HG02884 (cell line): Measurements from ENCODE around the gene COLEC12.

Experiments
- ATAC-seq: cut with Tn5 transposase; IDR thresholded peaks from one replicate; pipeline ENCODE4 v1.9.1; 2021; ENCODE audit warnings: mild to moderate bottlenecking, moderate library complexity; ENCODE audit not compliant: unreplicated experiment

Gene COLEC12

DNA sequence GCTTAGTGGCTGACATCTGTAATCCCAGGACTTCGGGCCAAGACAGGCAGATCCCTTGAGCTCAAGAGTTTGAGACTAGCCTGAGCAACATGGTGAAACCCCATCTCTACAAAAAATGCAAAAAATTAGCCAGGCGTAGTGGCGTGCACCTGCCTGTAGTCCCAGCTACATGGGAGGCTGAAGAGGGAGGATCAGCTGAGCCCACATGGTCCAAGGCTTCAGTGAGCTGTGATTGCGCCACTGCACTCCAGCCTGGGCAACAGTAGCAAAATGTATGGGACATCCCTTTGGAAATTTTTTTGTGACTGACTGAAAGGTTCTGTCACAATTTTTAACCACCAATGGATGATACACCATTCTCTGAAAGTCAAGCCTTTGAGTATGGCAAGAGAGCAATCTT lies 6.3 kb upstream of the COLEC12 start:
- ATAC-seq: no peak

DNA sequence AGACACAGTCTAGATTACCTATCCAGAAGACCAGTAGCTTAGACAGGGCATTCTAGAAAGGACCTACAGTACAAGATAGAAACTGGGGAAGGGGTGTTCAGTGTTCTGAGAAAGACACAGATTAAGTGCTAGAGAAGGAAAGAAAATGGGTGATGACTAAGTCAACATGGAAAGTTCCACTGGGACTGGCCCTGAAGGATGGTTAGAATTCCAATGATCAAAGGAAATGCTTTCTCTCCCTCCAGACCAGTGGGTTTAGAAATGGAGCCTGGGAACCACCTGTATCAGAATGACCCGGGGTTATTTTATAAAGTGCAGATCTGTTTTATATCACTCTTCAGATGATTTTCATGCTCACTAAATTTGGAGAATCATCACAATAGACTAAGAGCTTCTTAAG lies 5.8 kb upstream of the COLEC12 start:
- ATAC-seq: no peak

DNA sequence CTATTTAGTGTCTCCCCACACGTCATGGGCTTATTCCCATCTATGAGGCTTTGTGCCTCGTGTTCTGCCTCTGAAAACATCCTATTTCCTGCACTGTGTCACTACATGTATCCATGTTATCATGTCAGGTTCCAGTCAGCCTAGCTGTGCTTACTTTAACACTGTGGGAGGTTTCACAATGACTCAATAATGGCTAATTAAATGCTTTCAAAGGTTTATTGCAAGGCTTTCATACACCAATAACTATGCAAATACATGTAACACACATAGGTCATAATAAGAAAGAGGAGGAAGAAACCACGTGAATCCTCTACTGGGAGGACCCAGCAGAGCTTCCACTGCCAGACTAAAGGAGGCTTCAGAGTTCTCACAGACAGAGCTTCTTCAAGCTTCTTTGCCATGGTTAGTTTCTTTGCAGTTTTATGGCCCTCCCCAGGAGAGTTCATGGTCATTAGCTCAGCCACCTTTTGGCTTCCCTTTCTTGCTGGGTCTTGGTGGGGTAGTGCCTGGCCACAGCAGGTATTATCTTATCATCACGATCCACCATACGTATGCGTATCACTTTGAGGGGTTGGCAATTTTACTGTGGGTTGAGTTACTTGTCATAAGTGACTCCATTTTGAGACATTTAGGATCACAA lies 5.1 kb upstream of the COLEC12 start:
- peak; percentile 92 for ATAC-seq

DNA sequence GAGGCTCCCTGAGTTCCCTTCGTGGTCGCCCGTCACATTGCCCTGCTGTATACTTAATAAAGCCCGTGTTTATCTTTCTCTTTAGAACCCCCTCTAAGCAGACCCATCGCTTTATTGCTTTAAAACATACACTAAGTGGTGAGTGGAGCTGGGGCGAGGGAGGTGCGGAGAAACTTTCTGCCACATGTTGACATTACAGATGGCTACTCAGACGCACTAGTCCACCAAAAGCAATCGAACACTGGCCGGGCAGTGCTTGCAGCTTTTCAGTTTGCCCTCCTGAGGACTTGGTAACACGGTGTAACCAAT lies 859 bp upstream of the COLEC12 start:
- ATAC-seq: no peak

DNA sequence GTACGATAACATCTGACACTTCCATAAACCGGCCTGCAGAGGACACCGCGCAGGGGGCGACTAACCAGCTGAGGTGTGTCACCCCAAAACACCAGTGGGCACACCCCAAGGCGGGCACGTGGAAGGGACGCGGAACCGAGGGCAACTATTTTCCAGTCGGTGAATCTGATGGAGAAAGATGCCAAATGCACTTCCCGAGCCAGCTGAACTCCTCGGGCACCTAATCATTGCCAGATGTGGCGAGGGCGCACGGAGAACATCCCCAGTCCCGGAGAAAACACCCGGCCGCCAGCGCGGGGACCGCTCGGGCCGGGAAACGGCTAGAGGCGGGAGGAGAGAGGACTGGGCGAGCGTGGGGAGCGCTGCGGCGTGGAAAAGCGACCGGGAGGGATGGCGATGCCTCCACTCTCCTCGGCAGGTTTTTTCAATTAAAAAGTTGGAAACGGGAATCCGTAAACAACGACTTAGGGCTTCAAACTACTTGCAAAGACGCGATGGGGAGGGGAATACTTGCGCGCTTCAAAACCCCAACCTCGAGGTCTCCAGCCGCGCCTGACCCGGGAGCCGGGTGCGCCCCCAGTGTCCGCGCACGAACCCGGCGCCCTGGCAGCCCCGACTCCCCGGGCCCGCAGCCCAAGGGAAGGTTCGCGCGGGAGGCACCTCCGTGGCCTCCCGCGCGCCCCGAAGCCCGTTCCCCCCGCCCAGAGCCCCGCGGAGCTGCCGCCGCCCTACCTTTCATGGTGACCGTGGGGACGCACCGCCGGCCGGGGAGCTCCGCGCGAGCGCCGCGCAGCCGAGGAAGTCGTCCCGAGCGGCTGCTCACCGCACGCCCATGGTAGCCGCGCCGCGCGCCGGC lies 497 bp downstream of the COLEC12 start:
- no peak for ATAC-seq

DNA sequence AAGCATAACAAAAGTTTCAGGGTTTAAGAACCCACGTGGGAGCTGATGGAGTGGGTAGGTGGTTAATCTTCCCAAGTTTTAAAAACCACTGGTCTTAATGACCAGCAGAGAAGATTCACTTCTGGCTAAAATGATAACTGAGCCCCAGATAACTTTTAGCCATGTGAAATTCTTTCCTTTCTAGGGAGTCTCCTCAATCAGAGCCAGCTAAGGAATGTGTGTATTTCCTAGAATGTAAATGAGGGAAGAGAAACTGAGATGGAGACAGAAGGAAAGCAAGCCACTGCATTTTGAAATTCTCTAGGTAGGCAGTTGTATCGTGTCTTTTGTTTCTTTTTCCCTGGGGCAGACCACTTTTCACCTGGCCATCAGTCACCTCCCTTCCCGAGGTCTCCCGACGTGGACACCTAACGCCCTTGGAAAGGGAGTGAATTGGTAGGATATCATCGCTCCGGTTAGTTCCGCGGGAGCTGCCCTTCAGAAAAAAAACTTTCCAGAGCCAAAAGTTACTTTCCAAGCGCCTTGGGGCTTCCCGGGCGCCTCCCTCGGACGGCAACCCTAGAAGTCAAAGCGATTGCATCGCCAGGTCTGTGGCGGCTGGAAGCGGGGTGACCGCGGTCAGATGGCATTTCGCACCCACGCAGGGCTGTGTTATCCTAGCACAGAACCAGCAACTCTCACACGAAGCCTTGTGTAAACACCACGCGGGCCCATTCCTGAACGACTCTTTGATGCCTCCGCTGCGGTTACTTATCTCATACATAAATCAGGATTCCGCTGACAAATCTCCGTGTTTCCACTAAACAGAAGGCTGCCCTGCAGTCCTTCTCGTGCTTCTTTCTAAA lies 1.3 kb downstream of the COLEC12 start:
- no peak for ATAC-seq

DNA sequence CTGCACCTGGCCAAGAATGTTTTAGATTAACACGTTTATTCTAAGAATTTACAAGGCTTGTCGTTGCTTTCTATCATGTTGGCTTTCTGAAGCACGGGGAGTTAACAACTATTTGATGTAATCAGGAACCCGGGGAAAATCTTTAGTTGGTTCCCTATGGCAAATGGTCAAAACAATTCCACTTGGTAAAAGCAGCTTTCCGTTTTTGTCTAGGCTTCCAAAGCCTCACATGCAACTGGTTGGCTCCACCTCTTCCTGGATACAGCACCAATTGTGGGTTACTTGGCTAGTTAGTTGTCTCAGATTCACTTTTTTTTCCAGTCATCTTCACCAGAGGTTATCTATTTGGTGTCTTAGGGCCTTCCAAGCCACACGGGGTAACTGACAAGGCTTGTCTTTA lies 2.8 kb downstream of the COLEC12 start:
- ATAC-seq: no peak

DNA sequence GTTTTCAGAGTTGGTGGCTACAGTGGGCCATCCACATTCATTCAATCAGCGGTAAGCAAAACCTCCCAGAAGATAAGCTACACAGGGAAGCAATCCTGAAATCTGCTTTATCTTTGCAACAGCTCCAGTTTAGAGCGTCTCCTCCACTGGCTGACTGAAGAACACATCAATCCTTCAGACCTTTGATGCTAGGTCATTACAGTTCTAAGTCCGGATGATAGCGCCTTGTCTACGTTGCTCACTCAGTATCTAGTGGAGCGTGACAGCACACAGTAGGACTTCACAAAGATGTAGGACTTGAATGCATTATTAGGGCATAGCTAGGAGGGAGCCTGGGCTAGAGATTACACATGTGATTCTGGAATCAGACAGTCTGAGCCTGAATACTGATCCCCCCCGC lies 5.0 kb downstream of the COLEC12 start:
- no peak for ATAC-seq

DNA sequence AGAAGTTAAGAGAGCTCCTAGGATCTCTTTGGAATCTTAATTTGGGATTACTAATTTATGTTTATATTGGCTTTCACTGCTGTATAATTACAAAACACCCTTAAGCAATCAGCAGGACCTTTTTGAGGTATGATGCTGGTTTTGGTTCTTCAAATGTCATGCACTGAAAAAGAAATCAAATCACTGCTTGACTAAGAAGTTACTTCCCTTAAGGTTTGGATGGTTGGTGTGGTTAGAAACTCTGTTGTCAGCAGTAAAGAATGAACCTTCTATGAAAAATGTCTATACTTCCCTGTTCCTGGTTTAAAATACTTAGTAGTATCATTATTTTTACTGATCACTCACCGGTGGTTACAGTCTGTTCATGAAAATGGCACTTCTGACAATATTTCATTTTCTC lies 5.5 kb downstream of the COLEC12 start:
- no peak for ATAC-seq

DNA sequence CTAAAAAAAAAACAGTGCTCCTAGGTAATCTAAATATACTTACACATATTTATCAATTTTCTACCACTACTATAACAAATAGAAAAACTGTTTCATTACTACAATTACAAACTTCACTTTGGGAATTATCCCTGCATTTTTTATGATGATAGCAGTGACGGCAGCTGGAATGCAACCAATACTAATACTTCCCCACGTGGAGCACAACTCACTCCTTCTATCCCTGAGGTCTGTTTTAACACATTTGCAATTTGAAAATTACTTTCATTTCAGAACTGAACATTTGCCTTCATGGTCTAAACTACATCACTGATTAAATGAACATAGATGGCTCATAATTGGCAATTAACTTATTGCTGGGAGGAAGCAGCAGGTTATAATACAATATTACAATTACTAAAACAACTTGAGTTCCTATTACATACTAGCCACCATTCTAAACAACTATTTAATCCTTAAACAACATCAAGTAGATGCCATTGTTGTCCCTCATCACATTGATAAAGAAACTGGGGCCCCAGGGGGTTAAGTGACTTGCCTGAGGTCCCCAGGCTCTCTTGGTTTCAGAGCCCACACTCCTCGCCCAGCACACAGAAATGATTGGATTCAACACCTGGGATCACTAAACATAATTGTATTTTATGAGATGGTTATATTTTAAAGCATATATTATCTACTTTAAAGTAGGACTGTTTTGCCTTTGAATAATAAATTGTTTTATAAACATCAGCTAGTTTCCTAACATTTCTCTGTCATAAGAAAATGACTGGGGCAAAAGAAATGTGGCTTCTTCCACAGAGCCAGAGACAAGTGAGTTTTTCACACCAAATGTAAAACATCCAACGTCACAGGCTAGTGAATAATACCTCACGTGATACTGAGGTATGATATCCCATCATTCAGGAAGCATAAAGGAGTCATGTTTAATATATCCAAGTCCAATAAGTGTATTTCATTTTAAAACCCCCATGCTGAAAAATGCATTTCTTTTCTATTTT lies 6.2 kb downstream of the COLEC12 start:
- no peak for ATAC-seq

DNA sequence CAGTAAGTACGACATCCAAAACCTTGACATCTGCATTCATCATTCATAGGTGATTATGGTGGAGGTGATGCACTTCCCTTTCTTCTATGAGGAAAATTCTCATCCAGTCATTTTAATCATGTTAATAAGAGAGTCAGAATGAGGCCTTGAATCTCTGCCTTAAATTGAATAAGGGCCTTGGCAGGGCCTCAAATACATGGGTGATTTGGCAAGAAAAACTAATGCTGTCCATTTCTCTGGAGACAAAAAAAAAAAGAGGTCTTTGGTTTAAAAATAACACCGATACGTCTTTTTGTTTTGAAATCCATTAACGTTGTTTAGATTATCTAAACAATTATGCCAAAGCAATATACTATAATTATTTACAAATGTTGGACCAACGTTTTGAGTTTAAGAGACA lies 8.1 kb downstream of the COLEC12 start:
- no peak for ATAC-seq

DNA sequence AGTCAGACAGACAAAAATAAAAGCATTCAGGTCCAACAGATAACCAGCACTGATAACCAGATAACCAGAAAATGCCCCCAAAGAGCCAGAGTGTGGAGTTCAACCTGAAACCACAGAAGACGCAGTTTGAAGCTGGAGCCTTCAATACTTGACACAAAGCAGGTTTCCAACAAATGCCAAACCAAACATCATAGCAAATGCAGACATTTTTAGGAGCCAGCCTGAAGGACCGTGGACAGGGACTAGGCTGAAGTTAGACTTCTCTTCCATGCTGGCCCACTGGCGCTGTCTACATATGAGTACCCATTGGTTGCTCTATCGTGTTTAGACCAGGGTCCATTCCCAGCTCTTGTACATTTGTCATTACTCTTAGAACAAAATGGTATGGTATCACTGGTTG lies 9.9 kb downstream of the COLEC12 start:
- ATAC-seq: no peak

DNA sequence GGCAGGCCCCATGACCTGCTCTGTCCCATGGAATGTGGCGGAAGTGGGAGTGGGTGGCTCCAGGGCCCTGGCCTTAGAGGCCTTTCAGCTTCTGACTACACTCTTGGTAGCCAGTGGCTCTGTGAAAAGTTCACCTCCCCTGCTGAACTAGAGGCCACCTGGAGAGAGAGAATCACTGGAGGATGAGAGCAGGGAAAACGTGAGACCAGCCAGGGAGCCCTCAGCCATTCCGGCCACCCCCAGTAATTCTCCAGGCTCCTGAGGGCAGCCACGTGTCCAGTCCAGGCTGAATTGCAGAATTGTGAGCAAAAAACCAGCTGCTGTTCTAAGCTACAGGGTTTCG lies 10.5 kb downstream of the COLEC12 start:
- no peak for ATAC-seq

DNA sequence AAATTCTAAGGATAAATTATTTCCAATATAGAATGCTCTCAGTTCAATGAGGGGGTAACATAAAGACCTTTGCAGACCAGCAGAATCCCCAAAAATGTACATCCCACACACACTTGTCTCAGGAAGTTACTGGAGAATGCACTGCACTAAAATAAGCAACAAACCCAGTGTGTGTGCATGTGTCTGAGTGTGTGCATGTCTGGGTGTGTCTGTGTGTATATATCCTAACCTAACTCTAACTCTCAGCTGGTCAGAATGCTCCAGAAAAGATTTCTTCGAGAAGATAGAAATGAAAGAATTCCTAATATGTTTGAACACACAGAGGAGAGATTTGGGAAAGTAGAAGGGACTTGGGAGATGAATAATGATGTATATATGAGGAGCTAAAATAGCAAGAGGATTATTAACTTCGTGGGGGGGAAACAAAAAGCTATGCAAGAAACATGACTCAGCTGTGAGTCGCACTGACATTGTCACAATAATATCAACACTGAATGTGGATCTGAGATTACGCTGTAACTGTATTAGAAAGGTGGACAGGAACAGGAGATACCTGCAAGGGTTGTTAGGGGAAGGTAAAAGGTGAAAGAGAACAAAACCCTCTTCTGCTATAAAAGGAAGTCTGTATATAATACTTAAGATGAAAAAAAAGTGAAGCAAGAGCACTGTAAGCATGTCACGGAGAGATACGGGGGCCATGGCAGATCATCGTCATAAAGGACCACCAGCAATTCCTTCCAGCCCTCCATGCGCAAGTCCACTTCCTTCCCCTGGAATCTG lies 11.1 kb downstream of the COLEC12 start:
- no peak for ATAC-seq

DNA sequence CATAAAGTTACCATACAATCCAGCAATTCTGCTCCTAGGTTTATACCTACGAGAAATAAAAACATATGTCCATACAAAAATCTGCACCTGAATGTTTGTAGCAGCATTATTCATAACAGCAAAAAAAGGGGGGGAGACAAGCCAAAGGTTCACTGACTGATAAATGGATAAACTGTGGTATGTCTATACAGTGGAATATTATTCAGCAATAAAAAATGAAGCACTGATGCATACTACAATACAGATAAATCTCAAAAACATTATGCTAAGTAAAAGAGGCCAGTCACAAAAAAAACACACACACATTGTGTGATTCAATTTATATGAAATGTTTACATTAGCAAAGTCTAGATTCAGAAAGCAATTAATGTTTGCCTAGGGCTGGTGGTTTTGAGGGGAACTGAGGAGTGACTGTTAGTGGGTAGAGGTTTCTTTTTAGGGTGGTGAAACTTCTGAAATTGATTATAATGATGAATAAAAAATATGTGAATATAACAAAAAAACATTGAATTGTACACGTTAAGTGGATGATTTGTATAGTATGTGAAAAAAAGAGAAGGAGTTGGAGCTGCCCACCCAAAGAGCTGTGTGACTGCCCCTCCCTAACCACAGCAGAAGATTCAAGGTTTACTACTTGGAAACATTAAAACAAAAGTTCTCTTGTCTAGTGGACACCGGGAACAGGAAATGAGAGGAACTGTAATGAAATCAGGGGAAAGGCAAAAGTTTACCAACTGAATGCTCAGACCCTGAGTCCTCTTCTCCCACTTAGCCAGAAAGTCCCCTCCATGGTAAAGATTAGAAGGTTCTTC lies 13.4 kb downstream of the COLEC12 start:
- ATAC-seq: no peak

DNA sequence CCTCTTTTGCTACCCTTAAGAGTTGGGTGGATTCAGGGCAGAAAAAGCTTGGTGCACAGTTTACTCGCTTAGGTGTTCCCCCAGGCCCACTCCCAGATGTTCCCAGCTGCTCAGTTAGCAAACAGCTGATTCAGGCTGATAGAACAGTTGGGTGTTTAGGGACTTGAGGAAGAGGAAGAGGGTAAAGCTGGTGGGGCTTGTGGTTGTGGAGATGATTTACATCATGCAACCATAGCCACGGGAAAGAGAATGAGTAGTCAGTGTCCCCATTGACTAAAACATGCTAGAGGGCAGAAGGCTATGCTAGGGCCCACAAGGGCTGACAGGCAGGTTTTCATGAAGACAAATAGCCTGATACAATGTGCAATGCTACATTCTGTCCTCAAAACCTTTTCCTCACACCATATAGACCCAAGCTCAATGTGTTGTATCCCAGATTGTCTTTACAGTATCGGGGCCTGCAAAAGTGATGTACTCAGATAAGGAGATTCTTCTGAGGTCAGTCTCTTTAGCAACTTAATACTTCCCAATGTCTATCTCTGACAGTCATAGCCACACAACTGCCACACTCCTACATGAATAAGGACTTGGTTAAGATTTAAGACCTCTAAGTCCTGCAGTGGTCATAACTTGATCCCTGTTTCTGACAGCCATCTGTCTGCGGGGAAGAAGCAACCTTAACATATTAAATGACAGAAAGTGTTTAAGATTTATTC lies 15.6 kb downstream of the COLEC12 start:
- ATAC-seq: peak; percentile 57

DNA sequence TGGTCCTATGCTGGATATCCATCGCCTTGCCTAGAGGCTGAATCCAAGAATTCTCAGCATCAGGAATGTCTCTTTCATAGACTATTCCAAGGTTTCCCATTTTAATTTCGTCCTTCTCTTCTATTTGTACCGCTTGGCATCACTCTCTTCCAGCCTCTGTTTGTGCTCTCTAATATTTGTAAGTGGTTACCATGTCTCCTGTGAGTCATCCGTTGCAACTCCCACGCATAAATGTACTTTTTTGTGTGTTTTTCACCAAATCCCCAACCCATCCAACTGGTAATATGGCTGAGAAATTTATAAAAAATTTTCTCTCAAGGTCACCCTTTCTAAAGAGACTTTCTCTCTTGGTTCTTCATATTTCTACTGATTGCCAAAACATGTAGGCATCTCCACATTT lies 21.8 kb downstream of the COLEC12 start:
- no peak for ATAC-seq

DNA sequence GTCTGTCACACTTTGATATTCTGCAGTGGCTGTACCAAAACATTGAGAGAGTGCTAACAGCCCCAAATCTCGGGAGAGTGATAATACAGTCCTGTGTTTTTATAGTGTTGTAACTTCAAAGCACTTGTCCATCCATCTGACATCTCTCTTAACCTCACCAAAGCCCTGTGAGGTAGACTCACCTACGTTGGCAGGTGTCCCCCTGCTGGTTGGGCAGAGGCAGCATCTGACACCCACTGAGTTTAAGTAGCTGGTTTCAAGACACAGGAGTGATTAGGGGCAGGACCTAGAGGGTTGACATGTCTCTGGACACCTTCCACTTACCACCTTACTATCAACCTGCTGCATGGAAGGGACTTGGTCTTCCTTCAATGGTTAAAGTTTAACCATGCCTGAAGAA lies 22.9 kb downstream of the COLEC12 start:
- peak; percentile 52 for ATAC-seq

DNA sequence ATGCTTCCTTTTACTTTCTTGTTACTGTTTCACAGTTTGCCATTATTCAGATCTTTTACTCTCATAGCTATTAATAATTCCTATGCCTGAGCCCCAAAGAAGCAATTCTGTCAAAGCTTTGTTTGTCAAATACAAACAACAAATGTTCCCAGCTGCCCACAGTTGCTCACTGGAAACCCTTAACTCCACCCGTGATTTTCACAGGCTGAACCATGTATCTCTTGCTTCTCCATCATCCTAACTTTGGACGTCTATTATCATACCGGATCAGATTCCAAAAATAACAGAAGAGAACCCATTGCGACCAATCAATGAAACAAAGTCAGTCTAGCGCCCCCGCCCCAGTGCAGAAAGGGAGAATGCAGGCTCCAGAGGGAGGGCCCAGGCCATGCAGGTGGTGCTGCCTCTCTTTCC lies 24.2 kb downstream of the COLEC12 start:
- no peak for ATAC-seq
